ENCODE results near the gene DNM3.

DNM3 gene

GRCh38 chr1:171963762-171964161 lies 122.5 kb downstream of the DNM3 start:
- TF ChIP-seq CTCF (IDR thresholded peaks at IDR 0.05) = no peak

GRCh38 chr1:171965777-171966176 lies 124.5 kb downstream of the DNM3 start:
- no peak for TF ChIP-seq CTCF (IDR thresholded peaks at IDR 0.05)

- TF ChIP-seq CTCF (IDR thresholded peaks at IDR 0.05) = no peak
Observed at GRCh38 chr1:171966426-171967220, 125.3 kb downstream of the DNM3 start.

- no peak for TF ChIP-seq CTCF (IDR thresholded peaks at IDR 0.05)
Observed at GRCh38 chr1:171969226-171969625, 127.9 kb downstream of the DNM3 start.

- TF ChIP-seq CTCF (IDR thresholded peaks at IDR 0.05) = no peak
Observed at GRCh38 chr1:171969813-171970212, 128.5 kb downstream of the DNM3 start.

GRCh38 chr1:171972846-171973245 lies 131.5 kb downstream of the DNM3 start:
- no peak for TF ChIP-seq CTCF (IDR thresholded peaks at IDR 0.05)

GRCh38 chr1:171973421-171973820 lies 132.1 kb downstream of the DNM3 start:
- no peak for TF ChIP-seq CTCF (IDR thresholded peaks at IDR 0.05)

GRCh38 chr1:171981303-171981702 lies 140.0 kb downstream of the DNM3 start:
- no peak for TF ChIP-seq CTCF (IDR thresholded peaks at IDR 0.05)

All from LNCAP (cell line).